GM18520 (cell line): ENCODE data around the gene SIX5.

Experiments
- ATAC-seq: cut with Tn5 transposase; IDR thresholded peaks from one replicate; pipeline ENCODE4 v1.9.1; 2021; ENCODE audit not compliant: unreplicated experiment

The SIX5 gene

DNA sequence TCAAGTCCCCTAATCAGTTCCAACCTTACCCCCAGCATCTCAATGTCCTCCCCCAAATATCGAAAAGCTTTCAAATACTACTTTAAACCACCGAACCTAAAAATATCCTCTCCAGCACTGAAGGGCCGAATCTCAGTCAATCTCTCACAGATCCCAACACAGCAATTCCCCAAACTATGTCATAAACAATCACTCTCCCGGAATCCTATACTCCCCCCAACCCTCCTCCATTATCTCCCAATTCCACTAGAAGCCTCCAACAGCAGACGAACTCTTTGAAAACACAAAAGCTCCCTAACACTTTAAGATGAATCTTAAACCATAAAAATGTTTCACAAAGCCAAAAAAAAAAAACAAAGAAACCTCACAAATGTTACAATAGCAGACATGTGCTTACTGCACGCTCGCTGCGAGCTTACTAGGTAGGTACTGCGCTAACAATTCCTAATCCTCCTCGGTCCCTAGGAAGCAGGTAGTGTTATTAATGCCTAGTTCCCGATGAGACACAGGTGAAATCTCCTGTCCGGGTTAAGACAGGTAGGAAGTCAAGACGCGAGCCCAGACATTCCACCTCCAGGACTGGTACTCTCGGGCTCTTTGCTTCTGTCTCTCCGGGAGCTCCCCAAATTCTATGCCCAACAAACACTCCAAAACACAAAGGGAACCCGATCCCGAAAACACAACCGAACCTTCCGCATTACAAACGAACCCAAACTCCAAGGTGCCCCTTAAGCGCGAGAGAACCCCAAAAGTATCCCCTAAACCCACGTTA is 52.5 kb downstream of the SIX5 start:
- no peak for ATAC-seq

DNA sequence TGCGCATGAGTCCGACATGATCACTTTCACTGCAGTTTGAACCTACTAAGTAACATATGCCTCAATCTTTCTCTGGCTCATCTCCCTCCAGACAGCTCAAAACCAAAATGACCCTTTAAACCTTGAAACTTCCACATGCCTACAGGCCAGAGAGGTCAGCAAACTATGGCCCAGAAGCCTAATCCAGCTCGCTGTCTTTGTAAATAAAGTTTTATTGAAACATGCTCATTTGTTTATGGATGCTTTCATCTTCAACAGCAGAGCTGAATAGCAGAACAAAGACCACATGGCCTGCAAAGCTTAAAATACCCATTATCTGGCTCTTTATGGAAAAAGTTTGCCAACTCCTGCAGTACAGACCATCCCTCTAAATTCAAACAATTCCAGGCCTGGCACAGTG is 53.9 kb downstream of the SIX5 start:
- ATAC-seq: no peak
